Prostate gland (tissue), 2 donors: ENCODE data around the gene PI3.

Source experiments
- POLR2A ChIP-seq: fragments of 450-650 bp; IDR thresholded peaks from one replicate; pipeline ENCODE4 v1.6.1; 2016; ENCODE audit warnings: antibody characterized with exemption, mild to moderate bottlenecking
- TF ChIP-seq, protein P1 (sequence below), 4 experiments: fragments of 200-600 bp in 2 of 4; fragments of 450-650 bp in 2 of 4; sonication (generic) in 2 of 4; IDR thresholded peaks; 1 replicate in 3 of 4; 2 replicates in 1 of 4; pipeline ENCODE4 v1.5.1; 2016 to 2019; ENCODE audit warnings: antibody characterized with exemption in 4 of 4, mild to moderate bottlenecking in 2 of 4, moderate library complexity in 2 of 4

DNA sequence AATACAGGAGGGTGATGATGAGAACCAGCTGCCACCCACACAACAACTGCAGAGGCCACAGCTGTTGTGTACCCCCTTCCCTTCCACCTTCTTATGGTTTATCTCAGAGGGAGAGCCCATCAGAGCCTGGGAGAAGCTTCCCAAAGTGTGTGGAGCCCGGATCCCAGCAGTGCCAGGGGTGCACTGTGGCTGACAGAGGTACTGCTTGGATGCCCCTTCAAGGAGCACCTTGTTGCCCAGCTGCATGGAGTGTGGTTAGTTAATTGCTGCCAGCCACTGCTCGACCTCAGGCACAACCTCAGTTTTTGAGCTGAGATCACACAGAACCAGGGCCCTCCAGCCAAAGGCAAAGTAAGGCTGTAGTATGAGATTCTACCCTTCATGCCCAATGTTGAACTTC, 13.0 kb downstream of the PI3 start:
- TF ChIP-seq, protein P1, sequence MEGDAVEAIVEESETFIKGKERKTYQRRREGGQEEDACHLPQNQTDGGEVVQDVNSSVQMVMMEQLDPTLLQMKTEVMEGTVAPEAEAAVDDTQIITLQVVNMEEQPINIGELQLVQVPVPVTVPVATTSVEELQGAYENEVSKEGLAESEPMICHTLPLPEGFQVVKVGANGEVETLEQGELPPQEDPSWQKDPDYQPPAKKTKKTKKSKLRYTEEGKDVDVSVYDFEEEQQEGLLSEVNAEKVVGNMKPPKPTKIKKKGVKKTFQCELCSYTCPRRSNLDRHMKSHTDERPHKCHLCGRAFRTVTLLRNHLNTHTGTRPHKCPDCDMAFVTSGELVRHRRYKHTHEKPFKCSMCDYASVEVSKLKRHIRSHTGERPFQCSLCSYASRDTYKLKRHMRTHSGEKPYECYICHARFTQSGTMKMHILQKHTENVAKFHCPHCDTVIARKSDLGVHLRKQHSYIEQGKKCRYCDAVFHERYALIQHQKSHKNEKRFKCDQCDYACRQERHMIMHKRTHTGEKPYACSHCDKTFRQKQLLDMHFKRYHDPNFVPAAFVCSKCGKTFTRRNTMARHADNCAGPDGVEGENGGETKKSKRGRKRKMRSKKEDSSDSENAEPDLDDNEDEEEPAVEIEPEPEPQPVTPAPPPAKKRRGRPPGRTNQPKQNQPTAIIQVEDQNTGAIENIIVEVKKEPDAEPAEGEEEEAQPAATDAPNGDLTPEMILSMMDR (IDR thresholded peaks at IDR 0.05): no peak
- TF ChIP-seq POLR2A: no peak
